IMR-90 (cell line): ENCODE measurements around the gene OR4M1. TPM values are rescaled to one million over a fixed set of nuclear protein-coding genes. Genes with fewer than 3 reads are reported as not detected.

Experiments used
- ATAC-seq: fragments of 200-7000 bp; cut with Tn5 transposase; 2 replicates; pipeline ENCODE4 v1.9.1; 2020; ENCODE audit warnings: low read depth, mild to moderate bottlenecking, moderate library complexity
- BruUV-seq: library from RNA; stranded (reverse); fragments of 400-500 nt; replicated peaks from 2 replicates; lab custom pipeline; 2021; lab: Mats Ljungman, UMichigan
- CTCF ChIA-PET: fragments of 300-600 bp; formaldehyde crosslinking; extraction: SDS; loops from one replicate; lab custom pipeline; 2021; ENCODE audit warnings: antibody characterized with exemption; lab: Yijun Ruan, JAX
- POLR2A ChIA-PET: fragments of 300-600 bp; sonication (Branson Sonifier 250); formaldehyde crosslinking; loops from one replicate; lab custom pipeline; 2022; ENCODE audit warnings: antibody characterized with exemption; ENCODE audit not compliant: unreplicated experiment; lab: Charles Lee
- DNase-seq: peaks from one replicate; pipeline ENCODE4 v3.0.0; 2013
- H2AFZ ChIP-seq: replicated peaks from 2 replicates; pipeline ENCODE3; 2013; ENCODE audit warnings: low read length, mild to moderate bottlenecking; ENCODE audit not compliant: poor library complexity
- H2AK5ac ChIP-seq: 2 replicates; pipeline ENCODE4 v1.6.1; 2013; ENCODE audit warnings: low read depth, low read length, inconsistent platforms
- H2AK9ac ChIP-seq: replicated peaks from 2 replicates; pipeline ENCODE3; 2013; ENCODE audit warnings: mild to moderate bottlenecking, low read depth, low read length, moderate library complexity; ENCODE audit not compliant: poor library complexity
- H2BK120ac ChIP-seq: 2 replicates; pipeline ENCODE4 v1.6.1; 2013; ENCODE audit warnings: low read depth, low read length, inconsistent platforms
- H2BK15ac ChIP-seq: 3 replicates; pipeline ENCODE4 v1.6.1; 2013; ENCODE audit warnings: low read depth, low read length, inconsistent platforms
- H2BK20ac ChIP-seq: 2 replicates; pipeline ENCODE4 v1.6.1; 2013; ENCODE audit warnings: low read depth, mild to moderate bottlenecking, inconsistent platforms, low read length, moderate library complexity
- H2BK5ac ChIP-seq: 2 replicates; pipeline ENCODE4 v1.6.1; 2013; ENCODE audit warnings: mild to moderate bottlenecking, low read depth, low read length, inconsistent platforms; ENCODE audit not compliant: poor library complexity, severe bottlenecking
- H3K14ac ChIP-seq: replicated peaks from 2 replicates; pipeline ENCODE4 v1.6.1; 2013; ENCODE audit warnings: low read depth, low read length, inconsistent platforms
- H3K18ac ChIP-seq: 2 replicates; pipeline ENCODE4 v1.6.1; 2013; ENCODE audit warnings: low read depth, low read length, control low read depth
- H3K23ac ChIP-seq: 2 replicates; pipeline ENCODE4 v1.6.1; 2013; ENCODE audit warnings: low read depth, low read length, inconsistent platforms
- H3K27ac ChIP-seq: 2 replicates; pipeline ENCODE4 v1.5.1; 2013; ENCODE audit warnings: mild to moderate bottlenecking, control low read depth, low read length; ENCODE audit not compliant: insufficient read depth
- H3K27me3 ChIP-seq: 2 replicates; pipeline ENCODE4 v1.6.1; 2013; ENCODE audit warnings: low read length; ENCODE audit not compliant: control insufficient read depth, insufficient read depth
- H3K36me3 ChIP-seq: 2 replicates; pipeline ENCODE4 v1.6.1; 2013; ENCODE audit warnings: low read length, mixed read lengths; ENCODE audit not compliant: control insufficient read depth, insufficient read depth
- H3K4ac ChIP-seq: 2 replicates; pipeline ENCODE4 v1.6.1; 2013; ENCODE audit warnings: low read depth, low read length, inconsistent platforms
- H3K4me1 ChIP-seq: 2 replicates; pipeline ENCODE4 v1.6.1; 2013; ENCODE audit warnings: low read length, mixed read lengths; ENCODE audit not compliant: control insufficient read depth, insufficient read depth
- H3K4me2 ChIP-seq: 2 replicates; pipeline ENCODE4 v1.6.1; 2013; ENCODE audit warnings: low read depth, mild to moderate bottlenecking, control low read depth, low read length, moderate library complexity
- H3K4me3 ChIP-seq: 2 replicates; pipeline ENCODE4 v1.5.1; 2013; ENCODE audit warnings: low read depth, mild to moderate bottlenecking, control low read depth, low read length, moderate library complexity; ENCODE audit not compliant: insufficient read depth
- H3K56ac ChIP-seq: 2 replicates; pipeline ENCODE4 v1.6.1; 2013; ENCODE audit warnings: low read length, inconsistent platforms; ENCODE audit not compliant: insufficient read depth; ENCODE audit errors: extremely low read depth
- H3K79me1 ChIP-seq, 2 experiments: 2 replicates each; pipeline ENCODE4 v1.6.1; 2013; ENCODE audit warnings: low read length in 2 of 2, inconsistent platforms in 1 of 2, low read depth in 1 of 2
- H3K9ac ChIP-seq: 2 replicates; pipeline ENCODE4 v1.6.1; 2013; ENCODE audit warnings: low read depth, low read length, control low read depth
- H3K9me1 ChIP-seq: 2 replicates; pipeline ENCODE4 v1.6.1; 2013; ENCODE audit warnings: low read length, inconsistent platforms; ENCODE audit not compliant: insufficient read depth
- H3K9me3 ChIP-seq: 2 replicates; pipeline ENCODE4 v1.6.1; 2013; ENCODE audit warnings: low read length; ENCODE audit not compliant: control insufficient read depth, insufficient read depth
- H4K20me1 ChIP-seq: 2 replicates; pipeline ENCODE4 v1.6.1; 2013; ENCODE audit warnings: low read length, inconsistent platforms; ENCODE audit not compliant: insufficient read depth
- H4K5ac ChIP-seq: 2 replicates; pipeline ENCODE4 v1.6.1; 2013; ENCODE audit warnings: mild to moderate bottlenecking, low read depth, low read length, control low read depth
- H4K8ac ChIP-seq, 2 experiments: 2 replicates each; pipeline ENCODE4 v1.6.1; 2013; ENCODE audit warnings: low read depth in 2 of 2, low read length in 2 of 2, control low read depth in 1 of 2, inconsistent platforms in 1 of 2
- H4K91ac ChIP-seq: 2 replicates; pipeline ENCODE4 v1.6.1; 2013; ENCODE audit warnings: low read depth, low read length, inconsistent platforms; ENCODE audit not compliant: insufficient read depth
- CEBPB ChIP-seq: IDR thresholded peaks from 2 replicates; pipeline ENCODE4 v1.6.1; 2012; ENCODE audit warnings: low read depth, low read length, improper control_type of control experiment
- CHD1 ChIP-seq: IDR thresholded peaks from 2 replicates; pipeline ENCODE4 v1.6.1; 2012; ENCODE audit warnings: low read depth, low read length, improper control_type of control experiment
- FOS ChIP-seq: fragments of 150-350 bp; IDR thresholded peaks from 2 replicates; pipeline ENCODE4 v1.6.1; 2016; ENCODE audit warnings: low read depth, low read length
- MAFK ChIP-seq: IDR thresholded peaks from 2 replicates; pipeline ENCODE4 v1.6.1; 2012; ENCODE audit warnings: low read depth, low read length, improper control_type of control experiment
- MAZ ChIP-seq: IDR thresholded peaks from 2 replicates; pipeline ENCODE4 v1.6.1; 2012; ENCODE audit warnings: low read depth, mild to moderate bottlenecking, low read length, improper control_type of control experiment, moderate library complexity, borderline replicate concordance
- NFE2L2 ChIP-seq: fragments of 150-350 bp; IDR thresholded peaks from 2 replicates; pipeline ENCODE4 v1.6.1; 2016; ENCODE audit warnings: low read depth, mild to moderate bottlenecking, low read length
- POLR2A ChIP-seq: IDR thresholded peaks from 2 replicates; pipeline ENCODE4 v1.6.1; 2012; ENCODE audit warnings: mild to moderate bottlenecking, low read depth, low read length
- RCOR1 ChIP-seq: IDR thresholded peaks from 2 replicates; pipeline ENCODE4 v1.6.1; 2012; ENCODE audit warnings: mild to moderate bottlenecking, low read length, improper control_type of control experiment; ENCODE audit not compliant: insufficient replicate concordance
- RFX5 ChIP-seq: IDR thresholded peaks from 2 replicates; pipeline ENCODE4 v1.8.0; 2012; ENCODE audit warnings: low read depth, mild to moderate bottlenecking, low read length, moderate library complexity
- SMC3 ChIP-seq: fragments of 150-350 bp; IDR thresholded peaks from 2 replicates; pipeline ENCODE4 v1.6.1; 2016; ENCODE audit warnings: low read depth, mild to moderate bottlenecking, antibody characterized with exemption, low read length, moderate library complexity
- WGBS, 2 experiments: methylation state at CpG; one replicate each; pipeline versions ENCODE4 v1.1.5 to v1.1.7; 2013; ENCODE audit warnings: missing lambda C conversion rate in 2 of 2; ENCODE audit not compliant: insufficient read length in 1 of 2; ENCODE audit errors: extremely low coverage in 2 of 2; 5-methylcytosine and 5-hydroxymethylcytosine counted together
- dilution Hi-C: fragments of 300-500 bp; cut with HindIII; formaldehyde crosslinking; loops from one replicate; pipeline ENCODE4 v1.14.3; 2018; ENCODE audit warnings: low sequenced_read_pairs; ENCODE audit not compliant: unreplicated experiment
- in situ Hi-C: fragments of 300-500 bp; cut with MboI; formaldehyde crosslinking; loops from 3 replicates; pipeline ENCODE4 v1.14.3; 2019; ENCODE audit warnings: low sequenced_read_pairs, inconsistent platforms, mixed read lengths
- intact Hi-C: fragments of 100-400 bp; cut with micrococcal nuclease; formaldehyde crosslinking; loops from 2 replicates; pipeline ENCODE4 v1.10.0; 2022
- polyA plus RNA-seq, 3 experiments: library from polyadenylated mRNA; depleted of rRNA; stranded (reverse); fragments of >200 nt; gene quantifications; 2 replicates each; pipeline ENCODE4 v1.2.3, GENCODE V29; 2012; ENCODE audit warnings: low replicate concordance in 1 of 3
- total RNA-seq: library from RNA; depleted of rRNA; stranded (reverse); fragments of >200 nt; gene quantifications from 2 replicates; pipeline ENCODE4 v1.2.3, GENCODE V29; 2012
- TF ChIP-seq, protein P1 (sequence below): conservative IDR thresholded peaks from 2 replicates; pipeline ENCODE4 v1.5.1; 2012; ENCODE audit warnings: mild to moderate bottlenecking, low read depth, low read length, improper control_type of control experiment

OR4M1 gene
- total and polyA plus RNA-seq, 2 of the 4 experiments (the other 2 are of a cell fraction) = not detected

DNA sequence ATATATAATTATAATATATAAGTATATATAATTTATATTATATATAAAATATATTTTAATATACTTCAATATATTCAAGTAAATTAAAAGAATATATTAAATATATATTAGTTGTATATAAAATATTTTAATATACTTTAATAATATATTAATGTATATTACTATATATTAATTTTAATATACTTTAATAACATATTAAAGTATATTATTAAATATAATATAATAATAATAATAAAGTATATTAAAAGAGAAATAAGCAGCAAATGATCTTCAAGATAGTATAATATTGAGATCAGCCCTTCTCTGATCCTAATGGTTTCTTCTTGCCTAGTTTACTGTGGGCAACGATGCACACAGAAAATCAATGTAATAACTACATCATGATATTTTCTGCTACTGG lies 2.3 kb downstream of the OR4M1 start:
- intact Hi-C loops (no loop called here), dilution Hi-C loops (no loop called here), in situ Hi-C loops (no loop called here)
- Histone ChIP-seq H3K4me3 (no peak overlapping the region), H3K14ac (no peak overlapping the region), H4K5ac (no peak overlapping the region), H2BK20ac (no peak overlapping the region), H3K4ac (no peak overlapping the region), H3K27me3 (no peaks in the 10 kb centered on the region), H3K9me3 (peaks cover 28% of the 10 kb centered on the region), H2BK5ac (no peak overlapping the region), H3K9me1 (no peaks in the 10 kb centered on the region), H2BK120ac (no peak overlapping the region), H3K4me2 (no peak overlapping the region), H2BK15ac (no peak overlapping the region), H3K4me1 (no peaks in the 10 kb centered on the region), H3K23ac (no peak overlapping the region), H4K91ac (no peak overlapping the region), H3K56ac (no peak overlapping the region), H3K27ac (no peak overlapping the region), H2AFZ (no peak overlapping the region), H2AK5ac (no peak overlapping the region), H3K79me1 (no peaks in the 10 kb centered on the region), H2AK9ac (no peak overlapping the region), H4K20me1 (no peaks in the 10 kb centered on the region), H3K18ac (no peak overlapping the region), H3K36me3 (no peaks in the 10 kb centered on the region), H3K9ac (no peak overlapping the region), H4K8ac (no peak overlapping the region)
- POLR2A ChIA-PET = no interaction called here
- ATAC-seq = no peak
- no TSS peak for BruUV-seq
- no peak for TF ChIP-seq FOS
- TF ChIP-seq CEBPB = no peak
- no peak for TF ChIP-seq NFE2L2
- TF ChIP-seq RCOR1 = no peak
- TF ChIP-seq RFX5 = no peak
- TF ChIP-seq POLR2A = no peak
- TF ChIP-seq SMC3 = no peak
- TF ChIP-seq, protein P1, sequence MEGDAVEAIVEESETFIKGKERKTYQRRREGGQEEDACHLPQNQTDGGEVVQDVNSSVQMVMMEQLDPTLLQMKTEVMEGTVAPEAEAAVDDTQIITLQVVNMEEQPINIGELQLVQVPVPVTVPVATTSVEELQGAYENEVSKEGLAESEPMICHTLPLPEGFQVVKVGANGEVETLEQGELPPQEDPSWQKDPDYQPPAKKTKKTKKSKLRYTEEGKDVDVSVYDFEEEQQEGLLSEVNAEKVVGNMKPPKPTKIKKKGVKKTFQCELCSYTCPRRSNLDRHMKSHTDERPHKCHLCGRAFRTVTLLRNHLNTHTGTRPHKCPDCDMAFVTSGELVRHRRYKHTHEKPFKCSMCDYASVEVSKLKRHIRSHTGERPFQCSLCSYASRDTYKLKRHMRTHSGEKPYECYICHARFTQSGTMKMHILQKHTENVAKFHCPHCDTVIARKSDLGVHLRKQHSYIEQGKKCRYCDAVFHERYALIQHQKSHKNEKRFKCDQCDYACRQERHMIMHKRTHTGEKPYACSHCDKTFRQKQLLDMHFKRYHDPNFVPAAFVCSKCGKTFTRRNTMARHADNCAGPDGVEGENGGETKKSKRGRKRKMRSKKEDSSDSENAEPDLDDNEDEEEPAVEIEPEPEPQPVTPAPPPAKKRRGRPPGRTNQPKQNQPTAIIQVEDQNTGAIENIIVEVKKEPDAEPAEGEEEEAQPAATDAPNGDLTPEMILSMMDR = no peak
- TF ChIP-seq MAFK = no peak
- no peak for TF ChIP-seq MAZ
- TF ChIP-seq CHD1 = no peak
- DNase-seq = no peak
- no CpG with 5 or more reads among the region's 1 CpG for WGBS, 2 experiments
- CTCF ChIA-PET = no interaction called here
